SU-DHL-6 (cell line): ENCODE data around the gene THSD7B.

Experiments
- EZH2phosphoT487 ChIP-seq: fragments of 200-600 bp; sonication (generic), shearing (Covaris generic); conservative IDR thresholded peaks from 2 replicates; pipeline ENCODE4 v1.6.1; 2018; ENCODE audit warnings: mild to moderate bottlenecking, antibody characterized with exemption, low read length, moderate library complexity, mixed read lengths
- TF ChIP-seq, protein P1 (sequence below): fragments of 200-600 bp; sonication (generic); IDR thresholded peaks from one replicate; pipeline ENCODE4 v1.5.1; 2017; ENCODE audit warnings: antibody characterized with exemption, mild to moderate bottlenecking, low read length, moderate library complexity; ENCODE audit not compliant: insufficient read depth, poor library complexity, severe bottlenecking

DNA sequence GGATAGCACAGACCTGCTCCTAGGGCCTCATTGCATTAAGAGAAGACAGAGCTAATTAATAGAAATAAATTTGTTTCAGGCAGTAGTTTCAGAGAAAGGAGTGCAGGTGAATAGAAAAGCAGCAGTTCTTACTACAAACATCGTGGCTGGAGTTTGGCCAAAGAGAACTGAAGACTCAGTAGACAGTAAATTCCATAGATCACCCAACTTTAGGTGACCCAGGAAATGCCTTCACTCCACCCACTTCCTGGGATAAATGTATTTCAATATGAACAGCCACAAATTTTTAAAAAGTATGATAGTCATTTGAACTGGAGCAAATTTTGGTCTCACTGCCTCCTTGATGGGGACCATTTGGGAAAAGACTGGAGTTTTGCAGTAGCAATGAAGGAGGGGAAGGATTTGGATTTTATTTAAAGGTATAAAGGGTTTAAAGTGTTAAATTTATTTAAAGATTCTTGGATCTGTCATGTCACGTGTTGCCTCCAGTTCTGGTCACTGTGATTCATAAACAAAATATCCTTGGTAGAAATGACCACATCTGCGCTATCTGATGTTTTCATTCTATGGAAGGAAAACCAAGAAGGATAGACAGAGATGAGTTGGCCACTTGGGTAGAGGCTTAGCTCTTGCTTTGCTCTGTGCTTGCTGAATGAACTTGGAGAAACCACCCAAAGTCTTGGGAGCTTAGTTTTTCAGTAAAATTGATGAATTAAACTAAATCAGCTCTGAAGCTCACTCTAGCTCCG is 390.2 kb downstream of the THSD7B start:
- TF ChIP-seq, protein P1, sequence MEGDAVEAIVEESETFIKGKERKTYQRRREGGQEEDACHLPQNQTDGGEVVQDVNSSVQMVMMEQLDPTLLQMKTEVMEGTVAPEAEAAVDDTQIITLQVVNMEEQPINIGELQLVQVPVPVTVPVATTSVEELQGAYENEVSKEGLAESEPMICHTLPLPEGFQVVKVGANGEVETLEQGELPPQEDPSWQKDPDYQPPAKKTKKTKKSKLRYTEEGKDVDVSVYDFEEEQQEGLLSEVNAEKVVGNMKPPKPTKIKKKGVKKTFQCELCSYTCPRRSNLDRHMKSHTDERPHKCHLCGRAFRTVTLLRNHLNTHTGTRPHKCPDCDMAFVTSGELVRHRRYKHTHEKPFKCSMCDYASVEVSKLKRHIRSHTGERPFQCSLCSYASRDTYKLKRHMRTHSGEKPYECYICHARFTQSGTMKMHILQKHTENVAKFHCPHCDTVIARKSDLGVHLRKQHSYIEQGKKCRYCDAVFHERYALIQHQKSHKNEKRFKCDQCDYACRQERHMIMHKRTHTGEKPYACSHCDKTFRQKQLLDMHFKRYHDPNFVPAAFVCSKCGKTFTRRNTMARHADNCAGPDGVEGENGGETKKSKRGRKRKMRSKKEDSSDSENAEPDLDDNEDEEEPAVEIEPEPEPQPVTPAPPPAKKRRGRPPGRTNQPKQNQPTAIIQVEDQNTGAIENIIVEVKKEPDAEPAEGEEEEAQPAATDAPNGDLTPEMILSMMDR, result no peak
- no peak for TF ChIP-seq EZH2phosphoT487
